ENCODE data around the gene CBR1. TPM values are rescaled to one million over a fixed set of nuclear protein-coding genes. Genes with fewer than 3 reads are reported as not detected.
"Not testable (repeated sequence)": the region's sequence is repeated elsewhere in the genome, so short reads cannot be mapped to it uniquely, and the experiment has no call there.

The CBR1 gene
- total RNA-seq, 2 donors from 2014 or later, result 73.4 to 80.5 TPM

DNA sequence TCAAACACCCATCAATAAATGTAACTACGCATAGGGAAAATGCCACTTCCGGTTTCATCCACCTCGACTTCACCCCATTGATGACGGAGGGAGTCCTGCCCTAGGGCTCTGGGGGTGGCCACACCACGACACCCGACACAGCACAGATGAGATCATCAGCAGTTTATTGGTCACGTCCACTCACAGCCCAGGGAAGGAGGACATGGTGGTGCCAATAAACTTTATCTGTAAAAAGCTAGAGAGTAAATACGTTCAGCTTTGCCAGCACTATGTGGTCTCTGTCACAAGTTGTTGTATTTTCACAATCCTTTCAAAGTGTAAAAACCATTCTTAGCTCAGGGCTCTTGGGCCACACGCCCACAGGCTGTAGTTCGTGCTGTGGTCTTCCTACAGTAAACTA, 25.8 kb upstream of the CBR1 start:
- no peak for DNase-seq
- no peak for ATAC-seq
- intact Hi-C loops (cut with DNase I, micrococcal nuclease), result no loop called here

DNA sequence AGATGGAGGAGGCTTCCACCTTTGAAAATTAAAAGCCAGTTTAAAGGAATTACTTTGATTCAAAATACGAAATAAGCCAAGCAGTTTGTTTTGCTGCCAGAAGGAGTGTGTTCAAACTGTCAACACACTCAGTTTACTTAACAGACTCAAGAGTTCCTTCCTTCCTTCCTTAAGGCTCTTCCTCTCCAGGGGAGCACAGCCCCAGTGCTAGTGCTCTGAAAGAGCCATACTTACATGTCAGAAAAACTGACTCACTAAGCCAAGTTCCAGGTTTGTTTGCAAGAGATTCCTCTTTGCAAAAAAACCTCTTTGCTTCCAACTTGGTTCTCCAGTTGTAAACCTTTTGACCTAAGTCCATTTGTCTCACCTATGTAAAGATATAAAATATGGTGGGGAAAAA, 23.8 kb upstream of the CBR1 start:
- DNase-seq, result no peak
- intact Hi-C loops (cut with DNase I, micrococcal nuclease), result no loop called here
- no peak for ATAC-seq

DNA sequence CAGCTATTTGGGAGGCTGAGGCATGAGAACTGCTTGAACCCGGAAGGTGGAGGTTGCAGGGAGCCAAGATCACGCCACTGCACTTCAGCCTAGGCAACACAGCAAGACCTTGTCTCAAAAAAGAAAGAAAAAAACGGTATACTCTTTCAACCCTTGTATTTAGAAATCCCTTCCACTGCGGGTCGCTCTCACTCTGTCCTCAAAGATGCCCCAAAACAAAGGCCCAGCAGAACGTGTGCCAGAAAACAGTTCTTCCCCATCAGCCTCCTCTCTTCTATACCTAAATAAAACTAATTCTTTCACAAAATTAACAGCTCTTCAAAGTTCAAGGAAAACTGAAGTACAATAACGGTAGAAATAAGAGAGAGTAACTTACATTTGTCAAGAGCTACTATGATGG, 22.7 kb upstream of the CBR1 start:
- no peak for DNase-seq
- intact Hi-C loops (cut with DNase I, micrococcal nuclease), result no loop called here
- ATAC-seq, result no peak

DNA sequence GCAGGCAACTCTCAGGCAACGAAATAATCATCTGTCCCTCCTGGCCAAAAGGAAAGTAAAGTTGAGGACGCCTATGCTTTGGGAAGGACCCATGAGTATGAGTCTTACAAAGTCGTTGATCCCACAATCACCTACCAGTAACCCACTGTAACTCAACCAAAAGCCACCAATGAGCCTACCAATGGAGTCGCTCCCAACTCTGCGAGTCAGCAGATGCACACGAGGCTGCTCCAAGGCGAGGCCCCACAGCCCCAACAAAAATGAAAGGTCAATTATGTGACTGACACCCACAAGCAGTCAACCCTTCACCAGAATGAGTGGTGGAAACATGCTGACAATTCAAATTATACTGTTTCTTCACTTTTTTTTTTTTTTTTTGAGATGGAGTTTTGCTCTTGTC, 21.5 kb upstream of the CBR1 start:
- intact Hi-C loops (cut with DNase I, micrococcal nuclease), result no loop called here
- no peak for DNase-seq
- ATAC-seq, result no peak

DNA sequence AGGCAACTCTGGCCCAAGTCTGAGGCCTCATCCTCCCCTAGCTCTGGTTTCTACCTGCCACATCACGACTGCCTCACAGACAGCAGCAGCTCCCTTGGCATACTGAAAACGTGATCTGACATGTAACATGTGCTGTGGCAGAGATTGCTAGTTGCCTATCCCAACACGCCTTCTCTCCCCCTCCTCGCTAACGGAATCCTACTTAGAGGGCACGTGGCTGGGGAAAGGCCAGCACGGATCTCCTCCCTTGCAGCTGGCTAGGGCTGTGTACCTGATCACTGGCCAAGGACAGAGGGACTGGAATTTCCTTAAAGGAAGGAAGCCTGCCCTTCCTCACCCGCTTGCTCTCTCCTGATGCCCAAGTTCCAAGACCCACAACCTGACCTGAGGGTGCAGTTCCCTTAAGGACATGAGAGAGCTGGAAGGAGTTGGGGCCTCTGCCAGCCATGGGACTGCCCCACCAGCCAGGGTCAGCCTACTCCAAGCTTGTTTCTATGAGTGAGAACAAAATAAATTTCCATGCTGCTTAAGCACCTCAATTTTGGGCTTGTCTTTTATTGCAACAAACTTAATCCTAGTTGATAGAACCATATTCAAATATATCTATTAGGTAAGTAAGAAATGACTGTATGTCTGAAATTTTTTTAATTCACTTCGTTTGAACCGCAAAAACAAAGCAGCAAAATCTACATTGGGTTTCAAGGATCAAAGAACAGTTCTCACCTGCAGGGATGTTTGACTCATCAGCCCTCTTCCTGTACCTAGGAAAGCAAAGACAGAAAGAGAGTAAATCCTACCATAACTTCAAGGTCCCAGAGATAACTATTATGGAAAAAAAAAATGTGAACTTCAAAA, 16.7 kb upstream of the CBR1 start:
- ATAC-seq, result no peak
- intact Hi-C loops (cut with DNase I, micrococcal nuclease), result no loop called here
- no peak for DNase-seq

DNA sequence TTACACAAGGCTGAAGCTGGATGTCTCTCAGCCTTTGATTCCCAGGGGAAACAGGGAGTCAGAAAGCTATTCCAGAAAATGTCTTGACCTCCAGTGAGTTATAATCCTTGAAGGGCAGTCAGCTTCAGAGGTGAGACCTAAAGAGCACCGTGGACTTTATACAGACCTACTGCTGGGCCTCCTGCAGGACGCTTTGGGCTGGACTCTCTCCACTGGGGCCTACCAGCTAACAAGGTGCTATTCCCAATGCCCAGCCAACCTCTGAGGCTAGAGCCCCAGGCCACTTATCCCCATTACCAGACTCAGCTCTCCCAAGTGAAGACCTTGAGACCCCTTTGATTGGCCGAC, 16.1 kb upstream of the CBR1 start:
- ATAC-seq (no peak), DNase-seq (no peak)
- intact Hi-C loops (cut with DNase I, micrococcal nuclease), result no loop called here

DNA sequence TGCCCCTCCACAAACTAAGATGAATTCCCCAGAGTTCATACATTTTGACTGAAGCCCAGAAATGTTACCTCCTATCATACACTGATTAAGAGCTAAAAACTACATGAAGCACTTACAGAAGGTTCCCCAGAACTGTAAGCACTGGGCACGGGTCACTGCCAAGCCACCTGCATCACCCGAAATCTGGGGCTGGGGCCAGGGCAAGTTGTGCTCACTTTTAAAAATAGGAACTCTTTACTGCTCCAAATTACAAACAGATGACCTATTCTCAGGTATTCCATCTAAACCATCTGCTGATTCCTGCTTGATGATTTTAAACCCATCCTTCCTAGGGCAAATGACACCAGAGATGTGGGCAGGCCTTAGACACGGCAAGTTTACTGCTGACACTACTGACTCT, 14.3 kb upstream of the CBR1 start:
- intact Hi-C loops (cut with DNase I, micrococcal nuclease), result loop anchor here in 1 of 2 donors (5.0 kb wide), 1 partner anchor 52 kb away; no protein-coding TSS in a partner anchor
- DNase-seq, result no peak
- ATAC-seq, result no peak

DNA sequence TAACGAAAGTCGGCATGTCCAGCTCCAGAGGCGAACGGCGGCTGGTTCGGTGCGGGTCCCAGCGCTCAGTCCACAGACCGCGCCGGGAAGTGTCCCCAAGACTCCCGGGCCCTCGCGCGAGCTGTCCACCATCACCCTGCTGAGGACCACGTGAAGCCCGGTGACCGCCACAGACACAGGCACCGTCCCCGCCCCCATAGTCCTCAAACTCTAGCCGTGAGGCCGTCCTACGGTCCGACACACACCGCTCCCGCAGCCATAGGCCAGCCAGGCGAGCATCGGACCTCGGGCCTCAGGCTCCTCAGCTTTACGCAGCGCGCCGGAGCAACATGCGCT, 10.0 kb upstream of the CBR1 start:
- ATAC-seq (peak; percentile 52), DNase-seq (peak; percentile 59 to 68)
- intact Hi-C loops (cut with DNase I, micrococcal nuclease), result loop anchor here in 1 of 2 donors (5.0 kb wide), 1 partner anchor 48 kb away; no protein-coding TSS in a partner anchor

DNA sequence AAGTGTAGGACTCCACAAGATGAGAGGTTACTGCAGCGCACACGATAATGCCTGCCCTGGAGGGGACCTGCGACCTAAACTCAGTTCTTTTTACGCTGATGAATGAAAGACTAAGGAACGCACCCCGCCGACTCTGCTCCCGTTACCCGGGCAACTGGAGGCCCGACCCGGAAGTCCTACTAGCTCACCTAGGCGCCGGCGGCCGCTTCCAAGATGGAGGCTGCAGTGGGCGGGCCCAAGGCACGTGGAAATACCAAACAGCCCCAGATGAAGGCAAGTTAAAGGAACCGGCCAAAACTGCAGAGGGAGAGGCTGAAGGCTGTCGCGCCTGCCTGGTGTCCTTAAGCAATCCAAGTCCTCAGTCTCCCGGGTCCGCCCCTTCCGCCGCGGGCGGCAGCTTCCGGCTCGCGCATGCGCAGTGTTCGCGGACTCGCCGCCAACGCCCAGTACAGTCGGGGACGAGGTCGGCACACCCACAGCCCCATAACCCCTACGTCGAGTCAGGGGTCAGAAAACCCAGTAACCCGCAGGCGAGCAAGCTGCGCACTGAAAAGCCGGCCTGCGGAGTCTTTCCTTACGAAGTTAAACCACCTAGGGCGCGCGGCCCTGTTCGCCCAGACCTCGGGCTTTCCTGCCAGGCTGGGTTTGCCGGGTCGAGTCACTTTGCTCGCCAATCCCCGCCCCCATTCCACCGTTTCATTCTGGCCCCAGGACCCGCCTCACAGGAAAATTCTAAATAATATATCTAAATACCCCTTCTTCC, 9.5 kb upstream of the CBR1 start, which contains the start of gene SETD4:
Gene SETD4 (minus strand): TSS at position 368 of the 763 bp plus-strand sequence. CDS start 1,638 bp downstream, outside the sequence.
- intact Hi-C loops (cut with DNase I, micrococcal nuclease), result no loop called here
- DNase-seq, result peak; percentile 93
- peak; percentile 91 for ATAC-seq

DNA sequence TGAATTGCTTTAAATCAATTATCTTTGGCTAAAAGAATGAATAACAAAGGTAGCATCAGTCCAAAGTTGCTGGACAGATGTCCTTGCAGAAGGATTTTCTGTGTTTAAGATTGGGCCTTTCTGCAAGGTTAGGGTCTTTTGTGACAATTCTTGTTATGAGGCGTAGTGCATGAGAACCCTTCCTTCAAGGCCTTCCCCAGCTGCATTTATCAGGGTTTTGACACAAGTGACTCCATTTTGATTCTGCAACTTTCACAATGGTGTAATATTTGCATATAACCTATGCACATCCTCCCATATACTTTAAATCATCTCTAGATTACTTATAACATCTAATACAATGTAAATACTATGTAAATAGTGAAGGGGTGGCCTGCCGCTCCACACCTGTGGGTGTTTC, 8.4 kb upstream of the CBR1 start:
- intact Hi-C loops (cut with DNase I, micrococcal nuclease), result no loop called here
- no peak for ATAC-seq
- no peak for DNase-seq

DNA sequence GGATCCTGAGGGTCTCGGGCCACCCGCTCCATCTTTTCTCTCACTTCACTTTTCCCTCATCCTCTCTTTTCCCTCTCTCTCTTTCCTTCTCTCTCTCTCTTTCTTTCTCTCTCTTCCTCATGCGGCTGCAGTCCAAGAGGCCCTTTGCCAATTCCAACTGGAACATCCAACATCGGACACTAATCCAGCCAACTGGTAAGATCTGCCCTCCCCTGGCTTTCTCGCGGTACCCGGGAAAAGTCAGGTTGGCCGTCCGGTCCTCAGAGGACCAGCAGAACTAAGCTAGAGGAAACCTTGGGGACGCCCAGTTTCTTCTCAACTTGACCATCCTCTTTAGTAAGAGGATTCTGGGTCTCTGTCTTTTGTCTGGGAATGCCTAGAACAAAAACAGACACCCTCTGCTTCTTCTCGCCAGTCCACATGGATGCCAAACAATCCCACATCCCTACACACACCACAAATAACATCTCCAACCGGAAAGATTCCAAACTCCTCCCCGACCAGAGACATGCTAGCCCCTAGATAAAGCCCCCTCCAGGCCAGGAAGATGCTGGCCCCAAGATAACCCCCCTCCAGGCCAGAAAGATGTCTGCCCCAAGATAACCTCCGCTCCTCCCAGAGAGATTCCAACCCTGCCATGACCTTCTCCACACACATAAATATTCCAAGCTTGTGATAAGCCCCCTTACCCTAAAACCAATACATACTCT, 6.3 kb upstream of the CBR1 start:
- intact Hi-C loops (cut with DNase I, micrococcal nuclease), result no loop called here
- DNase-seq, result no peak
- no peak for ATAC-seq

DNA sequence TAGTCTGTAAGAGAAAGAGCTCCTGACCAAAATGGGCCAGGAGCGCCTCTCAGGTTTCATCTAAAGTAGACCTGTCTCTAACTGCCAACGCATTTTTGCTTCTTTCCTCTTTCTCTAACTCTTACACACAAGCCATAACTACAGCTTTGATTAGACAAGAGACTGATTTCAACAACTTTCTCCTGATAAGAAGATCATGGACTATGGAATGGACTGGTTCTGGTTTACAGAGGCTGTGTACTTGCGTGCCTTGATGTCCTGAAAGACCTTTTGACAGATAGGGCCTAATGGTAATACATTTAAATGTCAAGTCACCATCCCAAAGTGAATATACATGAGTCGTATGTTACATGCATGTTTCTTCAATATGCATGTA, 5.8 kb upstream of the CBR1 start:
- ATAC-seq (no peak), DNase-seq (no peak)
- intact Hi-C loops (cut with DNase I, micrococcal nuclease), result no loop called here

DNA sequence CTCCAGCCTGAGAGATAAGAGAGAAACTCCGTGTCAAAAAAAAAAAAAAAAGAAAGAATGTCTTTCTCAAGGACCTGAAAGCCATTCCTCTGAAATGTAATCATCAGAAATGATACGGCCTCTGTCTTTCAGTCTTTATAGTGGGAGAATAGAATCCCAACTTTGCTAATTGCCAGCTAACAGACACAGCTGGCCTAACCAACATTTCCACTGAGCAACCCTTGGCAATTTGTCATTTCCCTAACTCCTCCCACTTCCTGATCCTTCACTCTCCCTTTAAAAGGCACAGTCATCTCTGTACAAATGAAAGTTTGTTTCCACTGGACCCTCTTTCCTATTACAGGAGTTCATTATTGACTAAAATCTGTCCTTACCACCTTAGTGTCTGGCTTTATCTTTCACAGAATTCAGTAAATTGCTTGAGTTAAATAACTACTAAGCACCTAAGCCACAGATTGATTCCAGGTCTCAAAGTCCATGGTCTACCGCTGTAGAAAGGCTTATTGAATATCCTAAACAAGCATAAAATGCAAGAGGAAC, 4.3 kb upstream of the CBR1 start:
- ATAC-seq (peak; percentile 43), DNase-seq (no peak)
- intact Hi-C loops (cut with DNase I, micrococcal nuclease), result no loop called here

DNA sequence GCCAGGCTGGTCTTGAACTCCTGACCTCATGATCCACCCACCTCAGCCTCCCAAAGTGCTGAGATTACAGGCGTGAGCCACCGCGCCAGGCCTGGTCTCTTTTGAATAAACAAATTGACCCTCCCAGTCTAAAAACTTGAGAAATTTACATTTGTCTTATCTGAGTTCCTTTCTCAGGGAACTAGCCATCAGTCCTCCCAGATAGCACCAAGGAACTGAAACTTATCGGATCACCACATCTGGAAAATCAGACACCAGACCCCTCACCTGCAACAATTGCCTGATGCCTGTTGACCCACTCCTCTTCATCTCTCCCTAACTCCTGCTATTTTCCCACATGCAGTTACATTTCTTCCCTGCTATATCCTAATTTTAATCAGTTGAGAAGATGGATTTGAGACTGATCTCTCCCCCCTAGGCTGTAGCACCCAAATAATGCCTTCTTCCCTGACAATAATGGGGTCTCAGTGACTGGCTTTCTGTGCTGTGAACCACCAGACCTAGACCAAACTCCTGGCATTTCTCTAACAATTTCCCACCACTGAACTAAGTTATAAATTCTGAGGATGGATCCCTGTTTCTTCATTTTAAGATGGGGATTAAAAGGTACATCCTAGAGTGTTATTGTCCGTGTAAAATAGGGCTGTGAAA, 951 bp upstream of the CBR1 start:
- intact Hi-C loops (cut with DNase I, micrococcal nuclease), result no loop called here
- ATAC-seq, result no peak
- no peak for DNase-seq

DNA sequence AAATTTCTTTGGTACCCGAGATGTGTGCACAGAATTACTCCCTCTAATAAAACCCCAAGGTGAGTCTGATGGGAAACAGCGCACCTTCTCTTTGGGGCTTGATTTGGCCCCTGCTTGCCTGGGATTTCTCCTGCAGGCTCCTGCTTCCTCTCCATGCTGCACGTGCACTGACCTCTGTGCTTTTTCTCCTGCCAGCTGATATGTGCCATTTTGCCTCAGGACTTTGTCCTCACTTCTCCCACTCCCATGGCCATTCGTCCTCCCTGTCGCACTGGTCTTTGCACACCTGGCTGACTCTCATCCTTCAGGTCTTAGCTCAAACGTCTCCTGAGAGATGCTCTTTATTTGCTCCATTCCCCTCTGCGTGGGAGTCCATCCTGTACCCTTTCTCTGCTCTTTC, 1.2 kb downstream of the CBR1 start:
- ATAC-seq (no peak), DNase-seq (no peak)
- intact Hi-C loops (cut with DNase I, micrococcal nuclease), result no loop called here

DNA sequence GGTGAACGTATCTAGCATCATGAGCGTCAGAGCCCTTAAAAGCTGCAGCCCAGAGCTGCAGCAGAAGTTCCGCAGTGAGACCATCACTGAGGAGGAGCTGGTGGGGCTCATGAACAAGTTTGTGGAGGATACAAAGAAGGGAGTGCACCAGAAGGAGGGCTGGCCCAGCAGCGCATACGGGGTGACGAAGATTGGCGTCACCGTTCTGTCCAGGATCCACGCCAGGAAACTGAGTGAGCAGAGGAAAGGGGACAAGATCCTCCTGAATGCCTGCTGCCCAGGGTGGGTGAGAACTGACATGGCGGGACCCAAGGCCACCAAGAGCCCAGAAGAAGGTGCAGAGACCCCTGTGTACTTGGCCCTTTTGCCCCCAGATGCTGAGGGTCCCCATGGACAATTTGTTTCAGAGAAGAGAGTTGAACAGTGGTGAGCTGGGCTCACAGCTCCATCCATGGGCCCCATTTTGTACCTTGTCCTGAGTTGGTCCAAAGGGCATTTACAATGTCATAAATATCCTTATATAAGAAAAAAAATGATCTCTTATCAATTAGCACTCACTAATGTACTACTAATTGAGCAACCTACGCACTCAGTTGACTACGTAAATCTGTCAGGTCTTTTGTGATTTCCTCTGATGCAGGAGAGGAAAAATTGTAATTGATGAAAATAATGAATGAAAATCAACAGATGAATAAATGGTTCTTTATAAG, 2.8 kb downstream of the CBR1 start:
- intact Hi-C loops (cut with DNase I, micrococcal nuclease), result no loop called here
- ATAC-seq, result no peak
- no peak for DNase-seq

DNA sequence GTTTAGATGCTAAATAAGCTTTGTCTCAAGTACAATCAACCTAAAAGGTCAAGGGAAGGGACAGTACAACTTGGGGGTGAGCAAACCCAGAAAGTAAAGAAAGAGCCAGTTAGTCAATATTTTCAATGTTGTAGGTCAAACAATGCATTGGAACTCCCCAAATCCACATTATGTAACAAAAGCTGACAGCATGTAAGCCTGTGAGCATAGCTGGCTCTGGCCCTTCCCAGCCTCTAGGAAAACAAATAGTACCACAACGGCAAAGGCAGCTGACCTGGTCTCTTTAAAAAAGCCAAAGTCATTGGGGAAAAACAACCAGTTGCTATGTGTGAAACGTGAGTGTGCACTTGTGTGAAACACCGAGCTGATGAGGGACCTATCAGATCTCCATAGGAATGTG, 3.4 kb downstream of the CBR1 start:
- no peak for ATAC-seq

DNA sequence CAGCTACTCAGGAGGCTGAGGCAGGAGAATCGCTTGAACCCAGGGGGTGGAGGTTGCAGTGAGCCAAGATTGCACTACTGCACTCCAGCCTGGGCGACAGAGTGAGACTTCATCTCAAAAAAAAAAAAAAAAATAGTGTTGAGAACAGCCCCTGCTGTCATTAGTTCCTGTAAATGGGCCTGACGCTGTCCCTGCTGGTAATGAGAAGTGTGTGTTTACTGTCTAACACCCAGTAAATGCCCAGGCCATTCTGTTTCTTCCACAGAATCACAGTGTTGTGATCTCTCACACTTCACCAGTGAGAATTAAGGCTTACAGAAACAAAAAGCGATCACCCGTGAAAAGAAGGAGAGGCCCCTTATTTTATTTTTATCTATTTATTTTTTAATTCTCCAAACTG, 4.1 kb downstream of the CBR1 start:
- DNase-seq; ATAC-seq; intact Hi-C loops (cut with DNase I, micrococcal nuclease): not testable (repeated sequence)

More for the DNA sequence above, 3.4 kb downstream of the CBR1 start:
- intact Hi-C loops (cut with DNase I, micrococcal nuclease), result no loop called here
- DNase-seq, result no peak
